Kidney (tissue), 14 donors: Measurements from ENCODE around the gene HCRT. TPM values are rescaled to one million over a fixed set of nuclear protein-coding genes. Genes with fewer than 3 reads are reported as not detected.
A peak's percentile ranks its signal among the peaks of the same experiment; 100 is the strongest.

Source experiments
- DNase-seq, 5 donors: peaks; one replicate each; pipeline ENCODE4 v3.0.0-alpha.2; 2013 to 2020
- FAIRE-seq: peaks from 2 replicates; lab custom pipeline; 2012; peaks lifted over from hg19 to GRCh38; lab: Jason Lieb, UNC
- H3K27ac ChIP-seq, 2 donors: one replicate each; pipeline ENCODE4 v1.7.0; 2013; ENCODE audit warnings: low read depth in 2 of 2, low read length in 2 of 2, inconsistent platforms in 1 of 2
- H3K27me3 ChIP-seq: one replicate; pipeline ENCODE4 v1.7.1; 2013; ENCODE audit warnings: low read length, inconsistent platforms; ENCODE audit not compliant: control insufficient read depth, insufficient read depth
- H3K36me3 ChIP-seq, 3 donors: one replicate each; pipeline versions ENCODE4 v1.7.0 to v1.7.1; 2013; ENCODE audit warnings: low read length in 3 of 3, control low read depth in 1 of 3, inconsistent platforms in 1 of 3; ENCODE audit not compliant: insufficient read depth in 3 of 3, control insufficient read depth in 2 of 3
- H3K4me1 ChIP-seq, 3 donors: one replicate each; pipeline versions ENCODE4 v1.7.0 to v1.7.1; 2013; ENCODE audit warnings: low read length in 3 of 3, inconsistent platforms in 1 of 3, low read depth in 1 of 3; ENCODE audit not compliant: control insufficient read depth in 2 of 3, insufficient read depth in 2 of 3
- H3K4me3 ChIP-seq, 3 donors: one replicate each; pipeline versions ENCODE4 v1.7.0 to v1.8.1; 2013; ENCODE audit warnings: low read length in 3 of 3, control low read depth in 1 of 3, inconsistent platforms in 1 of 3
- H3K9ac ChIP-seq, 3 donors: one replicate each; pipeline versions ENCODE4 v1.7.0 to v1.7.1; 2013; ENCODE audit warnings: low read length in 3 of 3, control low read depth in 1 of 3, inconsistent platforms in 1 of 3
- H3K9me3 ChIP-seq, 3 donors: one replicate each; pipeline versions ENCODE4 v1.7.0 to v1.7.1; 2013; ENCODE audit warnings: low read length in 3 of 3, control low read depth in 1 of 3, inconsistent platforms in 1 of 3; ENCODE audit not compliant: control insufficient read depth in 2 of 3, insufficient read depth in 1 of 3
- intact Hi-C: fragments of 100-400 bp; cut with DNase I; formaldehyde crosslinking; loops from one replicate; pipeline ENCODE4 v1.11.1; 2022
- polyA plus RNA-seq: library from polyadenylated mRNA; stranded (reverse); fragments of 350-450 nt; fragmentation: Illumina TruSeq; extraction: RNeasy Lipid Tissue Mini Kit (QIAGEN cat#74804); gene quantifications from one replicate; pipeline ENCODE4 v1.2.3, GENCODE V29; 2014; ENCODE audit warnings: low read depth, low replicate concordance; ENCODE audit not compliant: insufficient read depth
- total RNA-seq: library from RNA; stranded (reverse); fragmentation: NEBNext Ultra II Directional; extraction: Animal tissue kit (Norgen Biotek cat#: 25700); gene quantifications from one replicate; pipeline ENCODE4 v1.2.1, GENCODE V29; 2021
- TF ChIP-seq, protein P1 (sequence below): IDR thresholded peaks from 3 replicates; pipeline ENCODE4 v1.5.1; 2012; ENCODE audit warnings: mild to moderate bottlenecking, moderate library complexity, borderline replicate concordance; ENCODE audit not compliant: insufficient read depth; ENCODE audit errors: extremely low read depth
- donor health status: control.
- donor health status: control.
- donor health status: control.
- donor health status: control.
- donor health status: control.
- donor health status: DM: yes; HTN: yes; CAD: no.
- donor health status: Normal renal cell carcinoma (clear cell type).

Gene HCRT
- total and polyA plus RNA-seq, 2 donors from 2014 or later = not detected

DNA sequence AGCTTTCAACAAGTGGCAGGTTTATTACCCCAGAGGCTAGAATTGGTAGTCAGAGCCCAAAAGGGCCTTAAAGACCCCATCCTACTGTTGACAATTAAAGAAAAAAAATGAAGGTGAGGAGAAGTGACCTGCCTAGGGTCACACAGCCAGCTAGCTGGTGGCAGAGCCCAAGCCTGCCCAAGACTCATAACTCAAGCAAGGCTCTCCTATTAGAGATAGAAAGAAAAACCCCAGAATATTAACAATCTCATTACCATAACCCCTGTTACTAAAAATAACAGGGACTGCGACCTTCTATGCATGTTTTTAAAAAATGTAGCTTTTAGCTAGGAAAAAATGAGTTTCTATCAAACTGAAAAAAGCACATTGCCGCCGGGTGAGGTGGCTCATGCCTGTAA is 48.6 kb downstream of the HCRT start:
- FAIRE-seq (no peak), DNase-seq (no peak)
- TF ChIP-seq, protein P1, sequence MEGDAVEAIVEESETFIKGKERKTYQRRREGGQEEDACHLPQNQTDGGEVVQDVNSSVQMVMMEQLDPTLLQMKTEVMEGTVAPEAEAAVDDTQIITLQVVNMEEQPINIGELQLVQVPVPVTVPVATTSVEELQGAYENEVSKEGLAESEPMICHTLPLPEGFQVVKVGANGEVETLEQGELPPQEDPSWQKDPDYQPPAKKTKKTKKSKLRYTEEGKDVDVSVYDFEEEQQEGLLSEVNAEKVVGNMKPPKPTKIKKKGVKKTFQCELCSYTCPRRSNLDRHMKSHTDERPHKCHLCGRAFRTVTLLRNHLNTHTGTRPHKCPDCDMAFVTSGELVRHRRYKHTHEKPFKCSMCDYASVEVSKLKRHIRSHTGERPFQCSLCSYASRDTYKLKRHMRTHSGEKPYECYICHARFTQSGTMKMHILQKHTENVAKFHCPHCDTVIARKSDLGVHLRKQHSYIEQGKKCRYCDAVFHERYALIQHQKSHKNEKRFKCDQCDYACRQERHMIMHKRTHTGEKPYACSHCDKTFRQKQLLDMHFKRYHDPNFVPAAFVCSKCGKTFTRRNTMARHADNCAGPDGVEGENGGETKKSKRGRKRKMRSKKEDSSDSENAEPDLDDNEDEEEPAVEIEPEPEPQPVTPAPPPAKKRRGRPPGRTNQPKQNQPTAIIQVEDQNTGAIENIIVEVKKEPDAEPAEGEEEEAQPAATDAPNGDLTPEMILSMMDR = no peak
- H3K9me3 ChIP-seq = no peaks in the 10 kb centered on the region
- peak overlapping the region in 2 of 3 donors; percentile 57 to 66 for H3K4me3 ChIP-seq
- intact Hi-C loops = no loop called here
- H3K27me3 ChIP-seq = no peaks in the 10 kb centered on the region
- H3K36me3 ChIP-seq = peaks cover 0 to 3% (median 0%) of the 10 kb centered on the region in 3 donors
- peak overlapping the region in 2 of 3 donors; percentile 49 to 74 for H3K9ac ChIP-seq
- H3K27ac ChIP-seq = peak overlapping the region; percentile 92 to 95
- peaks cover 11 to 66% (median 64%) of the 10 kb centered on the region in 3 donors for H3K4me1 ChIP-seq

DNA sequence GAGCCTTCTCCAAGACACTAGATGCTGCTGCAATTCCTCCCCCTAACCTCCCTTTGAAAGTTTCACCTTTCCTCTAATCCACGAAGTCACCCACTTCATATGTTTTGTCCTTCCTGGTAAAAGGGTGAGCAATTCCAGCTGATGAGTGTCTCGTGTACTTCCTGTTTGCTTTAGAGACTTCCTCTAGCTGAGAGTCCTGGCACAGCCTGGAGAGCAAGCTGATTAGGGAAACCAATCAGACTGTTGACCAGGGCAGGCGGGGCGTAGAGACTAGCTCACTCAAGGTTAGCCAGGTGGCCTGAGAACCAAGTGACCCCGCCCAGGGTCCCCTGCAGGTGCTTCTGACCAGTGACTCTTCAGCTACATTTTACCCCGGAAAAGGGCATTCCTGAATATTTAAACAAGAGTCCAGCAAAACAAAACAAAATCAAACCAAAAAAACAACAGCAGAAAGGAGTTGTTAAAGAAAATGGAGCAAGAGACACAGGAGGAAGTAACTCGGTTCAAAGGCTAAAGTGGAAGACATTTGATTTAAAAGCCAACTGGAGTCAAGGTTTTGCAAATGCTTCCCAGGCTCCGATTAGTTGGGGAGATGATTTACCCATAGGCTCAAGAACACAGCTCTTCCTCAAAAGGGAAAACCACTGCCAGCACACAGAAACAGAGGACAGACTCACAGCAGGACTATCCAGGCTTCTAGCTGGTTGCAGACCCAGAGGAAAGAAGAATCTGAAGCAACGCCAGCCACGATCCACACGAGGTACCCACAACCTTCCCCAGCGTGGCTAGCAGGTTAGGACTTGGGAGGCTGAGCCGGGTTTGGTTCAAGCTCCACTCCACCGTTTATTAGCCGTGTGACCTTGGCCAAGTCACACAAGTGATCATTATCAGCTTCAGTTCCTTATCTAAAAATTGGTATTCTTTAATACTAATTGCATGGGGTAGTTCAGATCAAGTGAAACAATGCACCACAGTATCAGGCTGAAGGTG is 49.3 kb downstream of the HCRT start:
- no peaks in the 10 kb centered on the region for H3K27me3 ChIP-seq
- DNase-seq (peak in 3 of 5 donors; percentile 50 to 93 (median 81)), FAIRE-seq (peak; percentile 19)
- peaks cover 11 to 73% (median 69%) of the 10 kb centered on the region in 3 donors for H3K4me1 ChIP-seq
- intact Hi-C loops = no loop called here
- peak overlapping the region; percentile 4 to 66 (median 57) for H3K4me3 ChIP-seq
- peak overlapping the region in 2 of 3 donors; percentile 49 to 74 for H3K9ac ChIP-seq
- no peaks in the 10 kb centered on the region for H3K36me3 ChIP-seq
- peak overlapping the region; percentile 92 to 95 for H3K27ac ChIP-seq
- TF ChIP-seq, protein P1 = no peak
- no peaks in the 10 kb centered on the region for H3K9me3 ChIP-seq

DNA sequence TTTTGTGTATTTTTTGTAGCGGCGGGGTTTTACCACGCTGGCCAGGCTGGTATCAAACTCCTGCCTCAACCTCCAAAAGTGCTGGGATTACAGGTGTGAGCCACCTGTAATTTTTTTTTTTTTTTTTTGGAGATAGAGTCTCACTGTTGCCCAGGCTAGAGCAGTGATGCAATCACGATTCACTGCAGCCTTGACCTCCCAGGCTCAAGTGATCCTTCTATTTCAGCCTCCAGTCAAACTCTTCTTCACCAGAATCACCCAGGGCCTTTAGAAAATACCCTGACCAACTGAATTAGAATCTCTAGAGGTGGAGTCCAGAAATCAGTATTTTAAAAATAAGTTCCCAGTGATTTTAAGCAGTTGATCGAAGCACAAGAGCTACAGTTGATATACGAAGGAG is 50.1 kb downstream of the HCRT start:
- FAIRE-seq (no peak), DNase-seq (no peak)
- intact Hi-C loops = no loop called here
- peak overlapping the region; percentile 1 to 4 (median 2) for H3K4me3 ChIP-seq
- no peaks in the 10 kb centered on the region for H3K27me3 ChIP-seq
- peak overlapping the region in 1 of 3 donors; percentile 49 for H3K9ac ChIP-seq
- H3K27ac ChIP-seq = peak overlapping the region; percentile 87 to 92
- H3K9me3 ChIP-seq = no peaks in the 10 kb centered on the region
- TF ChIP-seq, protein P1 = no peak
- peaks cover 11 to 81% (median 76%) of the 10 kb centered on the region in 3 donors for H3K4me1 ChIP-seq
- H3K36me3 ChIP-seq = peaks cover 0 to 2% (median 0%) of the 10 kb centered on the region in 3 donors

Other genes starting within 250 kb of the HCRT start
- 87.5 TPM for gene CNP, start 218.7 kb downstream of the HCRT start, total RNA-seq
- gene CNP, start 218.7 kb downstream of the HCRT start, polyA plus RNA-seq = 64.0 TPM
- 88.1 TPM for gene DNAJC7, start 168.0 kb downstream of the HCRT start, total RNA-seq
- gene DNAJC7, start 168.0 kb downstream of the HCRT start, polyA plus RNA-seq = 141 TPM
- 26.8 TPM for gene NKIRAS2, start 165.4 kb downstream of the HCRT start, total RNA-seq
- 21.2 TPM for gene NKIRAS2, start 165.4 kb downstream of the HCRT start, polyA plus RNA-seq
- gene C17orf113, start 134.9 kb downstream of the HCRT start, total RNA-seq = 3.8 TPM
- 1.1 TPM for gene C17orf113, start 134.9 kb downstream of the HCRT start, polyA plus RNA-seq
- 1.2 TPM for gene ZNF385C, start 87.0 kb downstream of the HCRT start, total RNA-seq
- 1.1 TPM for gene ZNF385C, start 87.0 kb downstream of the HCRT start, polyA plus RNA-seq
- 27.5 TPM for gene DHX58, start 72.7 kb downstream of the HCRT start, total RNA-seq
- gene DHX58, start 72.7 kb downstream of the HCRT start, polyA plus RNA-seq = 22.1 TPM
- 38.6 TPM for gene KAT2A, start 64.1 kb downstream of the HCRT start, total RNA-seq
- gene KAT2A, start 64.1 kb downstream of the HCRT start, polyA plus RNA-seq = 38.6 TPM
- not detected for gene HSPB9, start 62.6 kb downstream of the HCRT start, total RNA-seq
- 0.99 TPM for gene HSPB9, start 62.6 kb downstream of the HCRT start, polyA plus RNA-seq
- gene RAB5C, start 30.5 kb downstream of the HCRT start, total RNA-seq = 159 TPM
- 286 TPM for gene RAB5C, start 30.5 kb downstream of the HCRT start, polyA plus RNA-seq
- 0.35 TPM for gene KCNH4, start 4.3 kb downstream of the HCRT start, total RNA-seq
- not detected for gene KCNH4, start 4.3 kb downstream of the HCRT start, polyA plus RNA-seq
- gene GHDC, start 9.0 kb upstream of the HCRT start, total RNA-seq = 41.2 TPM
- gene GHDC, start 9.0 kb upstream of the HCRT start, polyA plus RNA-seq = 37.0 TPM
- gene STAT5B, start 90.9 kb upstream of the HCRT start, total RNA-seq = 68.0 TPM
- gene STAT5B, start 90.9 kb upstream of the HCRT start, polyA plus RNA-seq = 20.4 TPM
- 47.9 TPM for gene STAT5A, start 103.0 kb upstream of the HCRT start, total RNA-seq
- gene STAT5A, start 103.0 kb upstream of the HCRT start, polyA plus RNA-seq = 11.5 TPM
- gene STAT3, start 203.0 kb upstream of the HCRT start, total RNA-seq = 327 TPM
- gene STAT3, start 203.0 kb upstream of the HCRT start, polyA plus RNA-seq = 55.6 TPM
- 204 TPM for gene CAVIN1, start 237.8 kb upstream of the HCRT start, total RNA-seq
- gene CAVIN1, start 237.8 kb upstream of the HCRT start, polyA plus RNA-seq = 67.1 TPM